NCI-H146 treated with DMSO at 0.1 percent for 48 hours (cell line): ENCODE measurements around the gene USP7.
"Not testable (repeated sequence)": the region's sequence is repeated elsewhere in the genome, so short reads cannot be mapped to it uniquely, and the experiment has no call there.

Source experiments
- DNase-seq: peaks from one replicate; lab custom pipeline; 2025; ENCODE audit not compliant: unreplicated experiment; lab: John Stamatoyannopoulos, UW

USP7 gene

GRCh38 chr16:8928467-8928957, 35.2 kb downstream of the USP7 start:
- DNase-seq = no peak

GRCh38 chr16:8926827-8927226, 36.9 kb downstream of the USP7 start:
- DNase-seq = no peak

GRCh38 chr16:8925455-8925854, 38.3 kb downstream of the USP7 start:
- no peak for DNase-seq

- no peak for DNase-seq
These were observed 39.5 kb downstream of the USP7 start for GRCh38 chr16:8924214-8924613.

DNA sequence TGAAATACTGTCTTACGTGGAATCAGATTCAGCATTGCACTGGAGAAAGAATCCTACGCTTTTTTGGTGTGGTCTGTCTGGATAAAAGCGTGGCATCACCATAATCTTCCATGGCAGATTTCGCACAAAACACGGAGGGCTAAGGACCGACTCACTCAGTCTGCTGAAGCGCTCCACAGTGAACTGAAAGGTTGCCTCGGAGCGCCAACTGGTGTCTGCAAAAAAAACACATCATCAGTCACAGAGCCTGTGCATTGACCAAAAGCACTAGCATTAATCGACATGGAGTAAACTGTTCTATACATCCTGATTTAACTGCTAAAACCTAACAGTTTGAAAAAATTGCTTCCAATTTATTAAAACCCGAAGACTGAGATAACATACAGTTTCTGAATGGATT, 40.5 kb downstream of the USP7 start:
- DNase-seq = no peak

DNA sequence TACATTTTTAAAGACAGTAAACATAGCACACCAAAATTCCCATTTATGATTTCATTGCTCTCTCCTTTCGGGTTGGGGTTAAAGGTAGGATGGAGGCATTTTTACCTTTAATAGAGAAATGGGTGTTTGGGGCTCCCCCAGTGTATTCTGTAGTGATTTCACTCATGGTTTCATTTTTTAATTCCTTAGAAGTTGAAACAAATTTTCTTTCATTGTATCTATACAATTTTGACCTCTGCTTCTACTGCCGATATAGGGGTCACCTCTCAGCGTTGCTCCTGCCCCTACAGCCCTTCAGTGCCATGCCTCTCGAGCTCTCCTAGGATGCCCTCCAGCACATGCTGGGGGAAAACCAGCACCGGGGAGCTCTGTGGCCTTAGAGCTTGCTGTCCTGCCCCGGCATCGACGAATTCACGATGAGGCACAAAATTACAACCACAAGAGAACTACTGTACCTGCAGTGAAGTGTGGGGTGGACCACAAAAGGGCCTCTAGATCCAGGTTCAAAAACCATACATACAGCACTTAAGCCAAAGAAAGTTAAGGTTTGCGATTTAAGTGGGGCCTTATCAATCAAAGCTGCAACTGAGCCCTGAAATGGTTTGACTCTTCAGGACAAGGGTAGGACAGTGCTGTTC, 42.2 kb downstream of the USP7 start:
- no peak for DNase-seq

GRCh38 chr16:8920645-8921346, 42.9 kb downstream of the USP7 start:
- no peak for DNase-seq

DNA sequence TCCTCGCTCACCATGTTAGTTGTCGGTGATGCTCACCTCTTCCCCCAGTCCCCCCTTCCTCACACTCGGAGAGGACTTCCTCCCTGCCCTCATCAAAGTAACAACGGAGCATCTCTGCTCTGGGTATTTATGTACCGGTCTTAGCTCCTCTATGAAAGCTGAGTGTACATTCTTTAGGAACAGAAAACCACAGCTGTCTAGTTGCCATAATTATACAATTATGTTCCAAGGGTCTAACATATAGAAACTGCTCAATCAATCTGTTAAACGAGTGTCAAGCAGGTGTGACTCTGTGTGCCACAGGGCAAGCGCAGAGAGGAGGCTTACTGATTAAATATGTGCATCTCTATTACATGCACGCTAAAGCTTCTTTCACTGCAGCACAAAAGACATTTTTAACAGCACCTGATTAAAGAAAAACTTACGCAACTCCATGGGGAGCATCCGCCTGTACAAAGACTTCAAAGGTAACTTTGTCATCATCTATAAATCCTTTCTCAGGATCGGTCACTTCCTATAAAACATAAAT, 43.7 kb downstream of the USP7 start:
- peak; percentile 78 for DNase-seq

GRCh38 chr16:8919089-8919933, 44.4 kb downstream of the USP7 start:
- no peak for DNase-seq

DNA sequence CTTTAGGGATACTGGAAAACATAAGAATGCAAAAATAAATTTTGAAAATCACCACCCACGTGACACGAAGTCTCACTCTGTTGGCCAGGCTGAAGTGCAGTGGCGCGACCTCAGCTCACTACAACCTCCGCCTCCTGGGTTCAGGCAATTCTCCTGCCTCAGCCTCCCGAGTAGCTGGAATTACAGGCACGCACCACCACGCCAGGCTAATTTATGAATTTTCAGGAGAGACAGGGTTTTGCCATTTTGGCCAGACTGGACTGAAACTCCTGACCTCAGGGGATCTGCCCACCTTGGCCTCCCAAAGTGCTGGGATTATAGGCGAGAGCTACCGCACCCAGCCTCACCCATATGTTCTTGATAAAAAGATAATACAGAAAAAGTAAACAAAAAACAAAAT, 46.4 kb downstream of the USP7 start:
- DNase-seq = not testable (repeated sequence)

GRCh38 chr16:8916541-8917225, 47.0 kb downstream of the USP7 start:
- no peak for DNase-seq

GRCh38 chr16:8915722-8916301, 47.9 kb downstream of the USP7 start:
- peak; percentile 9 for DNase-seq

DNA sequence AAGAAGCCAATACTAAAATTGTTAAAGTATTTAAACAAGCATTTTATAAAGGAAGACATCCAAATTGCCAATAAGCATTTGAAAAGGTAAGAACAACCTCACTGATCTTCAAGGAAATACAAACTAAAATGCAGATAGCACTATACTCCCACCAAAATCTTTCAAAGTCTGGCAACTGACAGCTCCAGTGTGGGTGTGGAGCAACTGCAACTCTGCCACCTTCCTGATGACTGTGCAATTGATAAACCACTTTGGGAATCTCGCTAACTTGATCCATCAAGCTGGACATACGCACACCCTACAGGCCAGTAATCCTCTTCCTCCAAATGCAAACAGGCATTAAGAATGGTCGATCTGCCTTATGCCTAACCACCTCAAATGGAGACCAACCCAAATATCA, 49.6 kb downstream of the USP7 start:
- no peak for DNase-seq

DNA sequence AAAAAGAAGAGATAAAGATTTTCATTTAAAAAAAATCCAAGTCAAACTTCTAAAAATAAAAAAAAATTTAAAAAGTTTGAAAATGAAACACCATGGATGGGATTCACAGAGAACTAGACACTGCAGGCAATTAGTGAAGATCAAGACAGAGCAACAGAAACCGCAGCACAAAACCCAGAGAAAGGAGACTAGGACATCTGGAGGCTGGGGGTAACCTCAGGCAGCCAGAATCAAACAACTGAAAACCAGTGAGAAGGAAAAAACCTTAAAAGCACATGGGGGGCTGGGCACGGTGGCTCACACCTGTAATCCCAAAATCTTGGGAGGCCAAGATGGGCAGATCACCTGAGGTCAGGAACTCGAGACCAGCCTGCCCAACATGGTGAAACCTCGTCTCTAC, 50.9 kb downstream of the USP7 start:
- no peak for DNase-seq

DNA sequence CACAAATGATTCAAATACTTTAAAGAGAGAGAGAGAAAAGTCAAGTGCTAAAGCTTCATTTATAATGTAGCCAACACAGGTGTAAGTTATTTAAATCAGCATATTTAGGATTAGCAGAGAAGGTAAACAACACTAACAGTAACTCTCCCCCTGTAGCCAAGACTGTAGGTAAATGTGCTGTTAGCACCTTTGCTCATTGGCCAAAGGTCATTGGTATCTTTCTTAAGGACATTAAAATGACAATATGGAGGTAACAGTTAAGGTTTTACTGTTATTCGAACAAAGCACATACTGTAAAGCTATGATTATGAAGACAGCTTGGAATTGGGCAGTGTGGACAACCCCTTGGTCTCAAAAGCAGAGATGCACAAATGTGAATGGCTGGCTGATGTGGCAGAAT, 52.9 kb downstream of the USP7 start:
- DNase-seq = no peak

- DNase-seq = no peak
These were observed 54.8 kb downstream of the USP7 start for GRCh38 chr16:8908810-8909468.

DNA sequence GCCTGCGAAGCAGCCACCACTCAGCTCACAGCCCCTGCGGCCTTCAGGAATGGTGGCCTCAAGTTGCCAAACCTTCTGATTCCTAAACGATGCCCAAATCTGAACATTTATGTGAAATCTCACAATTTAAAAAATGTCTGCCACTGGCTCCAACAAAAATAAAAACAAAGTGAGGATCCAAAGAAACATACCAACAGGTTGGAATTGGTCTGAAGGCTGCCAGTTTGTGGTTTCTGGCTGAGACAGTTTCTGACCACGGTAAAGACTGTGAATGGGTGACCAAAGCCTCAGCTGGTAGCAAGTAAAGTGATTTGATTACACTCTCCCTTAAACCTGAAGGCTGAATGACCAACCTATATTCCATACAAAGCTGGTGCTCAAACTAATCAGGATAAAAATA, 56.6 kb downstream of the USP7 start:
- DNase-seq = no peak

GRCh38 chr16:8905795-8906591, 57.7 kb downstream of the USP7 start:
- no peak for DNase-seq

- DNase-seq = peak; percentile 26
These were observed 58.4 kb downstream of the USP7 start for GRCh38 chr16:8905168-8905762.
